DMS 273 treated with DMSO at 0.1 percent for 48 hours (cell line): Measurements from ENCODE around the gene LRRC14B.
A peak's percentile ranks its signal among the peaks of the same experiment; 100 is the strongest.
"Not testable (repeated sequence)": the region's sequence is repeated elsewhere in the genome, so short reads cannot be mapped to it uniquely, and the experiment has no call there.

Source experiments
- DNase-seq: peaks from one replicate; lab custom pipeline; 2025; lab: John Stamatoyannopoulos, UW

LRRC14B gene

GRCh38 chr5:208449-209114 lies 17.3 kb downstream of the LRRC14B start:
- DNase-seq, result no peak

- DNase-seq, result no peak
Measured at GRCh38 chr5:213803-214395, 22.6 kb downstream of the LRRC14B start.

- not testable (repeated sequence) for DNase-seq
Measured at GRCh38 chr5:215256-215655, 24.0 kb downstream of the LRRC14B start.

- not testable (repeated sequence) for DNase-seq
Measured at GRCh38 chr5:216076-216475, 24.8 kb downstream of the LRRC14B start.

GRCh38 chr5:217494-218456 lies 26.5 kb downstream of the LRRC14B start, which contains the start of the genes CCDC127 and SDHA:
Gene CCDC127 (minus strand): TSS chr5:218153. CDS start chr5:216849, 1,304 bp downstream.
Gene SDHA (plus strand): TSS chr5:218320. CDS start chr5:218356, 36 bp downstream.
- peak; percentile 76 for DNase-seq

- DNase-seq, result no peak
Measured at GRCh38 chr5:218457-219291, 27.4 kb downstream of the LRRC14B start.

- DNase-seq, result no peak
Measured at GRCh38 chr5:219460-219863, 28.2 kb downstream of the LRRC14B start.

- no peak for DNase-seq
Measured at GRCh38 chr5:219991-220390, 28.7 kb downstream of the LRRC14B start.

GRCh38 chr5:222951-223715 lies 31.8 kb downstream of the LRRC14B start:
- not testable (repeated sequence) for DNase-seq

GRCh38 chr5:223791-224190 lies 32.5 kb downstream of the LRRC14B start:
- DNase-seq, result no peak

GRCh38 chr5:225334-225733 lies 34.0 kb downstream of the LRRC14B start:
- no peak for DNase-seq

GRCh38 chr5:227375-227774 lies 36.1 kb downstream of the LRRC14B start:
- DNase-seq, result not testable (repeated sequence)

- no peak for DNase-seq
Measured at GRCh38 chr5:228886-229285, 37.6 kb downstream of the LRRC14B start.

- no peak for DNase-seq
Measured at GRCh38 chr5:230711-231110, 39.4 kb downstream of the LRRC14B start.

- no peak for DNase-seq
Measured at GRCh38 chr5:231661-232060, 40.4 kb downstream of the LRRC14B start.

- DNase-seq, result not testable (repeated sequence)
Measured at GRCh38 chr5:233426-233825, 42.1 kb downstream of the LRRC14B start.

- no peak for DNase-seq
Measured at GRCh38 chr5:234450-234849, 43.2 kb downstream of the LRRC14B start.

GRCh38 chr5:235527-235926 lies 44.2 kb downstream of the LRRC14B start:
- not testable (repeated sequence) for DNase-seq

GRCh38 chr5:237931-238330 lies 46.6 kb downstream of the LRRC14B start:
- DNase-seq, result not testable (repeated sequence)

- not testable (repeated sequence) for DNase-seq
Measured at GRCh38 chr5:240550-240949, 49.3 kb downstream of the LRRC14B start.
